A549 (cell line): ENCODE measurements around the gene PMVK. TPM values are rescaled to one million over a fixed set of nuclear protein-coding genes. Genes with fewer than 3 reads are reported as not detected.

Experiments used
- ATAC-seq, 2 experiments: fragments of 200-7000 bp in 1 of 2; fragments of >200 bp in 1 of 2; cut with Nextera tagmentation in 1 of 2; cut with Tn5 transposase in 1 of 2; 3 replicates each; pipeline versions ENCODE4 v1.8.0 to v1.9.1; 2018 to 2020; ENCODE audit warnings: mild to moderate bottlenecking in 1 of 2, moderate library complexity in 1 of 2
- CTCF ChIA-PET: fragments of 300-600 bp; sonication (Branson Sonifier 250); formaldehyde crosslinking; extraction: SDS; loops from one replicate; lab custom pipeline; 2021; ENCODE audit warnings: antibody characterized with exemption, inconsistent platforms; lab: Yijun Ruan, JAX
- POLR2A ChIA-PET: fragments of 350-600 bp; formaldehyde crosslinking; extraction: SDS; loops from one replicate; lab custom pipeline; 2021; ENCODE audit warnings: antibody characterized with exemption, inconsistent platforms; lab: Yijun Ruan, JAX
- DNase-seq, 2 experiments: peaks; one replicate each; pipeline versions ENCODE4 v3.0.0 to v3.0.0-alpha.2; 2011 to 2016; ENCODE audit warnings: low read depth in 1 of 2, low spot score in 1 of 2
- FAIRE-seq: peaks from 2 replicates; lab custom pipeline; 2011; peaks lifted over from hg19 to GRCh38; lab: Jason Lieb, UNC
- H3K27ac ChIP-seq, 2 experiments: fragments of >200 bp; sonication (Bioruptor Twin); formaldehyde crosslinking; 3 replicates each; pipeline ENCODE4 v1.5.1; 2016 to 2017
- H3K4me1 ChIP-seq: fragments of >200 bp; sonication (Bioruptor Twin); formaldehyde crosslinking; 3 replicates; pipeline ENCODE4 v1.6.1; 2016
- H3K4me2 ChIP-seq: fragments of >200 bp; sonication (Bioruptor Twin); formaldehyde crosslinking; 3 replicates; pipeline ENCODE4 v1.6.1; 2016
- H3K4me3 ChIP-seq: fragments of >200 bp; sonication (Bioruptor Twin); formaldehyde crosslinking; 3 replicates; pipeline ENCODE4 v1.5.1; 2016
- H3K9me3 ChIP-seq: fragments of >200 bp; sonication (Bioruptor Twin); formaldehyde crosslinking; 3 replicates; pipeline ENCODE4 v1.6.1; 2016
- CBX2 ChIP-seq: fragments of 200-600 bp; sonication (generic); IDR thresholded peaks from 2 replicates; pipeline ENCODE4 v1.6.1; 2016; ENCODE audit warnings: low read depth, mild to moderate bottlenecking, borderline replicate concordance
- CEBPB ChIP-seq, 2 experiments: fragments of >200 bp in 1 of 2; sonication (Bioruptor Twin) in 1 of 2; formaldehyde crosslinking in 1 of 2; IDR thresholded peaks; 2 replicates each; pipeline ENCODE4 v1.6.1; 2012 to 2016
- CHD2 ChIP-seq: fragments of 150-350 bp; IDR thresholded peaks from 2 replicates; pipeline ENCODE4 v1.6.1; 2014; ENCODE audit warnings: low read length; ENCODE audit not compliant: partially characterized antibody
- CHD4 ChIP-seq: fragments of 200-600 bp; sonication (generic); IDR thresholded peaks from 2 replicates; pipeline ENCODE4 v1.6.1; 2016; ENCODE audit warnings: antibody characterized with exemption, mild to moderate bottlenecking, borderline replicate concordance
- CTCF ChIP-seq: fragments of >200 bp; sonication (Bioruptor Twin); formaldehyde crosslinking; IDR thresholded peaks from 3 replicates; pipeline ENCODE4 v1.5.1; 2016
- E2F6 ChIP-seq: IDR thresholded peaks from 2 replicates; pipeline ENCODE4 v1.6.1; 2012; ENCODE audit warnings: low read depth, borderline replicate concordance
- EHMT2 ChIP-seq: fragments of 200-600 bp; sonication (generic); IDR thresholded peaks from 2 replicates; pipeline ENCODE4 v1.6.1; 2016; ENCODE audit warnings: antibody characterized with exemption, low read depth, mild to moderate bottlenecking, moderate library complexity
- EP300 ChIP-seq, 2 experiments: fragments of >200 bp; sonication (Bioruptor Twin); formaldehyde crosslinking; IDR thresholded peaks; 2 replicates in 1 of 2; 3 replicates in 1 of 2; pipeline ENCODE4 v1.6.1; 2016 to 2017
- ESRRA ChIP-seq: fragments of 150-350 bp; IDR thresholded peaks from 2 replicates; pipeline ENCODE4 v1.6.1; 2014; ENCODE audit warnings: mild to moderate bottlenecking, low read length, borderline replicate concordance
- FOSB ChIP-seq: fragments of 250-450 bp; sonication (Bioruptor Pico); IDR thresholded peaks from 2 replicates; pipeline ENCODE4 v1.5.0; 2020; ENCODE audit warnings: mild to moderate bottlenecking, moderate library complexity
- FOSL2 ChIP-seq, 2 experiments: fragments of 450-650 bp in 1 of 2; fragments of >200 bp in 1 of 2; sonication (Bioruptor Twin) in 1 of 2; formaldehyde crosslinking; IDR thresholded peaks; 2 replicates each; pipeline versions ENCODE4 v1.5.0 to v1.6.1; 2016 to 2020; ENCODE audit warnings: mild to moderate bottlenecking in 1 of 2, moderate library complexity in 1 of 2
- GATA3 ChIP-seq: IDR thresholded peaks from 2 replicates; pipeline ENCODE4 v1.6.1; 2012; ENCODE audit warnings: borderline replicate concordance
- HDAC2 ChIP-seq: fragments of 200-600 bp; sonication (generic); IDR thresholded peaks from 2 replicates; pipeline ENCODE4 v1.6.1; 2016
- HEYL ChIP-seq: fragments of 250-450 bp; sonication (Bioruptor Pico); IDR thresholded peaks from 2 replicates; pipeline ENCODE4 v1.8.0; 2021; ENCODE audit warnings: mild to moderate bottlenecking, moderate library complexity
- HMGXB4 ChIP-seq: fragments of 250-450 bp; sonication (Bioruptor Pico); IDR thresholded peaks from 2 replicates; pipeline ENCODE4 v1.5.0; 2021; ENCODE audit warnings: mild to moderate bottlenecking, moderate library complexity, borderline replicate concordance
- HOXB13 ChIP-seq: fragments of 250-450 bp; sonication (Bioruptor Pico); IDR thresholded peaks from 2 replicates; pipeline ENCODE4 v1.5.0; 2020; ENCODE audit warnings: low read depth, mild to moderate bottlenecking, moderate library complexity
- JUNB ChIP-seq: fragments of >200 bp; sonication (Bioruptor Twin); formaldehyde crosslinking; IDR thresholded peaks from 2 replicates; pipeline ENCODE4 v1.6.1; 2016
- KDM1A ChIP-seq: fragments of 200-600 bp; sonication (generic); IDR thresholded peaks from 2 replicates; pipeline ENCODE4 v1.6.1; 2016; ENCODE audit warnings: low read depth, mild to moderate bottlenecking
- MAFK ChIP-seq: fragments of 450-650 bp; IDR thresholded peaks from 2 replicates; pipeline ENCODE4 v1.6.1; 2014; ENCODE audit not compliant: partially characterized antibody
- MAX ChIP-seq: IDR thresholded peaks from 2 replicates; pipeline ENCODE4 v1.6.1; 2012
- NFE2L2 ChIP-seq: fragments of 150-350 bp; conservative IDR thresholded peaks from 2 replicates; pipeline ENCODE4 v1.6.1; 2014; ENCODE audit warnings: low read length
- NR3C1 ChIP-seq: fragments of >200 bp; sonication (Bioruptor Twin); formaldehyde crosslinking; IDR thresholded peaks from 3 replicates; pipeline ENCODE4 v1.6.1; 2017
- RCOR1 ChIP-seq: fragments of 150-350 bp; IDR thresholded peaks from 2 replicates; pipeline ENCODE4 v1.6.1; 2014; ENCODE audit warnings: antibody characterized with exemption, low read length, low read depth
- RNF2 ChIP-seq: fragments of 200-600 bp; sonication (generic); IDR thresholded peaks from 2 replicates; pipeline ENCODE4 v1.6.1; 2016; ENCODE audit warnings: low read depth, mild to moderate bottlenecking, antibody characterized with exemption, moderate library complexity, borderline replicate concordance
- SMC3 ChIP-seq: fragments of >200 bp; sonication (Bioruptor Twin); formaldehyde crosslinking; IDR thresholded peaks from 3 replicates; pipeline ENCODE4 v1.6.1; 2018; ENCODE audit warnings: inconsistent platforms
- SREBF2 ChIP-seq: fragments of 450-650 bp; IDR thresholded peaks from 2 replicates; pipeline ENCODE4 v1.6.1; 2014; ENCODE audit warnings: mild to moderate bottlenecking, moderate library complexity
- USF2 ChIP-seq: fragments of 450-650 bp; IDR thresholded peaks from 2 replicates; pipeline ENCODE4 v1.6.1; 2014; ENCODE audit warnings: antibody characterized with exemption
- ZC3H11A ChIP-seq: fragments of 450-650 bp; IDR thresholded peaks from 2 replicates; pipeline ENCODE4 v1.6.1; 2014; ENCODE audit warnings: antibody characterized with exemption, mild to moderate bottlenecking
- WGBS: methylation state at CpG from one replicate; pipeline ENCODE4 v1.1.6; 2017; ENCODE audit errors: missing lambda C conversion rate; 5-methylcytosine and 5-hydroxymethylcytosine counted together
- polyA plus RNA-seq, 4 experiments: library from polyadenylated mRNA; depleted of rRNA in 3 of 4; stranded (reverse); fragments of >200 nt; fragmentation: RNase III in 1 of 4; extraction: RNeasy Plus Mini Kit Qiagen cat#74134 plus additional on column Dnase treatment in 1 of 4; gene quantifications; 2 replicates in 3 of 4; 3 replicates in 1 of 4; pipeline ENCODE4 v1.2.3, GENCODE V29; 2011 to 2017
- TF ChIP-seq, protein P1 (sequence below): fragments of 150-350 bp; IDR thresholded peaks from 2 replicates; pipeline ENCODE4 v1.6.1; 2014; ENCODE audit warnings: low read depth, mild to moderate bottlenecking, low read length

Gene PMVK
- polyA plus RNA-seq, 2 of the 4 experiments (the other 2 are of a cell fraction) = 35.7 to 52.0 TPM

DNA sequence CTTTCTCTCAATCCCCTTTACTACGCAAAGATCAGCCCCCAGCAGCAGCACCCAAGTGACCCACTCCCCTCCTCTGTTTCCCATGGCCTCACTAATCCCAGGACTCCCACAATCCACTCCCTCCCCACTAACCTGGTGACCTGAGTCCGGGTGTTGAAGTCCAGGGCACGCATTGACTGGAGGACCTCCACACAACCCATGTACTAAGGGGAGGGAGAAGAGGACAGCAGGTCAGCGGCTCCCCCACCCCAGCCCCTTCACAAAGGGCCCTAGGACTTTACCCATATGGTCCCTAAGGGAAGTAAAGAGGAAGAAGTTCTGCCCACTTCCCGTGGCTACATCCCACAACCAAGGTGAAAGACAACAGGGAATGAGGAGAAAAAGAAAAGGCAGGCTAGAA lies 32.7 kb upstream of the PMVK start:
- Histone ChIP-seq H3K4me3 (peak overlapping the region; percentile 65), H3K27ac (peak overlapping the region; percentile 98 to 100), H3K4me1 (peaks cover 41% of the 10 kb centered on the region), H3K4me2 (peak overlapping the region; percentile 99), H3K9me3 (no peaks in the 10 kb centered on the region)
- ATAC-seq = no peak
- POLR2A ChIA-PET = interaction anchor here (0.9 to 2.2 kb wide), 3 partner anchors 33 to 88 kb away, joined by 3 to 11 read pairs (median 7); partner anchors contain the start of gene PMVK
- no peak for DNase-seq
- TF ChIP-seq HOXB13 (CRISPR knock-in tag) (no peak), CHD2 (no peak), HMGXB4 (no peak), SMC3 (no peak), CHD4 (no peak), NFE2L2 (no peak), MAFK (no peak), RCOR1 (no peak), E2F6 (no peak), KDM1A (no peak), GATA3 (no peak), CEBPB (IDR thresholded peaks at IDR 0.05) (no peak), CBX2 (no peak), NR3C1 (no peak), RNF2 (no peak), ESRRA (no peak), FOSB (CRISPR knock-in tag) (no peak)
- TF ChIP-seq, protein P1, sequence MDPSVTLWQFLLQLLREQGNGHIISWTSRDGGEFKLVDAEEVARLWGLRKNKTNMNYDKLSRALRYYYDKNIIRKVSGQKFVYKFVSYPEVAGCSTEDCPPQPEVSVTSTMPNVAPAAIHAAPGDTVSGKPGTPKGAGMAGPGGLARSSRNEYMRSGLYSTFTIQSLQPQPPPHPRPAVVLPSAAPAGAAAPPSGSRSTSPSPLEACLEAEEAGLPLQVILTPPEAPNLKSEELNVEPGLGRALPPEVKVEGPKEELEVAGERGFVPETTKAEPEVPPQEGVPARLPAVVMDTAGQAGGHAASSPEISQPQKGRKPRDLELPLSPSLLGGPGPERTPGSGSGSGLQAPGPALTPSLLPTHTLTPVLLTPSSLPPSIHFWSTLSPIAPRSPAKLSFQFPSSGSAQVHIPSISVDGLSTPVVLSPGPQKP = no peak
- no peak for FAIRE-seq
- whole genome bisulfite sequencing = 27% methylated on average over 4 of the region's 5 CpGs
- CTCF ChIA-PET = no interaction called here

DNA sequence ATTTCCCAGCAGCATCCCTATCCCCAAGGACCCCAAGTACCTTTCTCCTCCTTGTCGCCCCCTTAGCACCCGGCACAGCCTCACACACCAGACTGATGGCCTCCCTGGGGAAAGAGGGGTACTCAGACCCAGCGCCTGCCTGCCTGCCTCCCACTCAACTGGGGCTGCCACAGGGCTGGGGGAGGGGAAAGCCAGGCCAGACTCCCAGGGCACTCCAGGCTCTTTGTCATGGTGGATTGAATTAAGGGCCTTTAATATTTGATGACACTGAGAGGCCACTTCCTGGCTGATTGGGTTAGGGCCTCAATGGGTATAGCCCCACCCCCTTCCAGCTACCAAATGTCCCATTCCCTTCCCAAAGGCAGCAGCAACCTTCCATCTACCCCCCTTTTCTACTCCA lies 32.2 kb upstream of the PMVK start:
- peaks cover 41% of the 10 kb centered on the region for H3K4me1 ChIP-seq
- H3K9me3 ChIP-seq = no peaks in the 10 kb centered on the region
- ATAC-seq (no peak), DNase-seq (no peak), FAIRE-seq (no peak)
- H3K4me2 ChIP-seq = peak overlapping the region; percentile 99
- H3K4me3 ChIP-seq = peak overlapping the region; percentile 65
- ChIA-PET CTCF (no interaction called here), POLR2A (no interaction called here)
- peak overlapping the region; percentile 98 to 100 for H3K27ac ChIP-seq
- WGBS = 100% methylated on average over 1 of the region's 3 CpGs
- TF ChIP-seq GATA3 = no peak
- TF ChIP-seq USF2 = no peak
- no peak for TF ChIP-seq EP300 (IDR thresholded peaks at IDR 0.05)
- no peak for TF ChIP-seq ZC3H11A
- TF ChIP-seq CTCF = no peak
- no peak for TF ChIP-seq FOSB (CRISPR knock-in tag)
- TF ChIP-seq NFE2L2 = no peak
- TF ChIP-seq MAX = no peak
- no peak for TF ChIP-seq HOXB13 (CRISPR knock-in tag)
- TF ChIP-seq KDM1A = no peak
- TF ChIP-seq HEYL (CRISPR knock-in tag) = no peak
- TF ChIP-seq FOSL2 (IDR thresholded peaks at IDR 0.05) = no peak
- no peak for TF ChIP-seq FOSL2 (CRISPR knock-in tag; IDR thresholded peaks at IDR 0.05)
- no peak for TF ChIP-seq SREBF2
- no peak for TF ChIP-seq JUNB
- TF ChIP-seq HDAC2 = no peak
- no peak for TF ChIP-seq CHD4
- TF ChIP-seq SMC3 = no peak
- TF ChIP-seq EHMT2 = no peak
